ENCODE data around the gene IL17RB.
A peak's percentile ranks its signal among the peaks of the same experiment; 100 is the strongest.

IL17RB gene

GRCh38 chr3:53803124-53803815 lies 43.1 kb upstream of the IL17RB start:
- ChIA-PET CTCF (no interaction called here), POLR2A (no interaction called here)
- no peak for TF ChIP-seq LEF1 (IDR thresholded peaks at IDR 0.05; ENCODE audit: borderline replicate concordance)
- TF ChIP-seq PKNOX1 (IDR thresholded peaks at IDR 0.05) = no peak
- no peak for TF ChIP-seq CTBP1 (IDR thresholded peaks at IDR 0.05; ENCODE audit: borderline replicate concordance)
- no peak for TF ChIP-seq ZNF384 (IDR thresholded peaks at IDR 0.05)
- no peak for TF ChIP-seq BHLHE40 (IDR thresholded peaks at IDR 0.05; ENCODE audit: borderline replicate concordance)
- TF ChIP-seq HDGF (IDR thresholded peaks at IDR 0.05; ENCODE audit: borderline replicate concordance) = no peak
- TF ChIP-seq NFRKB (IDR thresholded peaks at IDR 0.05) = no peak
- no peak for TF ChIP-seq L3MBTL2 (conservative IDR thresholded peaks at IDR 0.05)
- no peak for TF ChIP-seq SP1 (IDR thresholded peaks at IDR 0.05)
- TF ChIP-seq ARNT (IDR thresholded peaks at IDR 0.05) = no peak
- no peak for TF ChIP-seq FOXA1 (IDR thresholded peaks at IDR 0.05)
- no peak for TF ChIP-seq FOXK2 (IDR thresholded peaks at IDR 0.05)
- no peak for TF ChIP-seq TARDBP (IDR thresholded peaks at IDR 0.05)

DNA sequence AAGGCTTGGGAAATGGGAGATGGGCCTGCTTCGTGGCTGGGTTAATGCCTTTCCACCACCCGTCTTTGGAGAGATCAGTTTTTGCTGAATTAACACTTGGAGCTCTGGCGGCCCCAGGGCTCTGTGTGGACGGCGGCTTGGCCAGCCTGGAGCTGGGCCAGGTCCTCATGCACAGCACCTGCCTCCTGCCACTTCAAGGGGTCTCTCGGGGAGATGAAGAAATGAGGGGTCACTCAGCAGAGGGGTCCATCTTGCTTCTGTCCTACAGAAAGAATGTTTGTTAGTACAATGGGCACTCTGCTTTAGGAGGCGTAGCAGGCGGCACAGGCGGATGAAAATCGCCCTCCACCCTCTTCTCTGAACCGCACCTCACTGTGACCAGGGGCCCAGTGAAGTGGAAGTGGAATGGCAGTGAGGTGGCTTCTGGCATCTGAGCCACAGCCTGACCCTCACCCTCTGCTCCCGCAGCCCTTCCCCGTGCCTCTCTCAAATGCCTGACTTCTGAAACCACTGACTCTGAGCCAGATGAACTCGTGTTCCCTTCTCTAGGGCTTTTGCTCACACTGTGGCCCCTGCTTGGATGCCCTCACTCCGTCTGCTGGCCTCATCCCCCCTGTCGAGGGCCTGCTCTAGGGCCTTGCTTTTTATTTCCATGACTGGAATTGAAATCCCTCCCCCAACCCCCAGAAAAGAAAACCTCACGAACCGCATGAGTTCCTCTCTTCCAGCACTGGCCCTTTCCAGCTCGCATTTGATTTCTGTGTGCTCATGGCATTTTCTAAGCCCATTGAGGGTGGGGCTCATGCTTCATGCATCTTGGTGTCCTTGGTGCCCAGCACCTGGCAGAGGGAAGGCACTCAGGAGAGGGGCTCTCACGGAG lies 42.3 kb upstream of the IL17RB start:
- ChIA-PET POLR2A (no interaction called here), CTCF (no interaction called here)
- TF ChIP-seq SP1 (IDR thresholded peaks at IDR 0.05) = no peak
- TF ChIP-seq TARDBP (IDR thresholded peaks at IDR 0.05) = no peak
- TF ChIP-seq ELF4 (IDR thresholded peaks at IDR 0.05) = no peak
- TF ChIP-seq CTBP1 (IDR thresholded peaks at IDR 0.05; ENCODE audit: borderline replicate concordance) = no peak
- TF ChIP-seq SUZ12 (IDR thresholded peaks at IDR 0.05) = no peak
- DNase-seq (ENCODE audit: extremely low spot score) = no peak

More at GRCh38 chr3:53803124-53803815, 43.1 kb upstream of the IL17RB start:
- DNase-seq (ENCODE audit: extremely low spot score) = no peak

- ChIA-PET POLR2A (no interaction called here), CTCF (no interaction called here)
- TF ChIP-seq ZNF384 (IDR thresholded peaks at IDR 0.05) (no peak), PKNOX1 (IDR thresholded peaks at IDR 0.05) (peak; percentile 56), ELF4 (IDR thresholded peaks at IDR 0.05) (no peak), BHLHE40 (IDR thresholded peaks at IDR 0.05; ENCODE audit: borderline replicate concordance) (no peak), CTBP1 (IDR thresholded peaks at IDR 0.05; ENCODE audit: borderline replicate concordance) (no peak), TARDBP (IDR thresholded peaks at IDR 0.05) (no peak), FOXA1 (IDR thresholded peaks at IDR 0.05) (no peak)
- peak; percentile 20 for DNase-seq (ENCODE audit: extremely low spot score)
Observed at GRCh38 chr3:53804697-53805462, 41.5 kb upstream of the IL17RB start.

GRCh38 chr3:53805463-53806159 lies 40.8 kb upstream of the IL17RB start:
- no peak for TF ChIP-seq SP1 (IDR thresholded peaks at IDR 0.05)
- POLR2A ChIA-PET = no interaction called here
- CTCF ChIA-PET = no interaction called here
- DNase-seq (ENCODE audit: extremely low spot score) = no peak

- ChIA-PET POLR2A (no interaction called here), CTCF (no interaction called here)
- TF ChIP-seq HDGF (IDR thresholded peaks at IDR 0.05; ENCODE audit: borderline replicate concordance) (no peak), SP1 (IDR thresholded peaks at IDR 0.05) (no peak), FOXA1 (IDR thresholded peaks at IDR 0.05) (no peak), SUZ12 (IDR thresholded peaks at IDR 0.05) (no peak), L3MBTL2 (conservative IDR thresholded peaks at IDR 0.05) (no peak), PKNOX1 (IDR thresholded peaks at IDR 0.05) (no peak)
- no peak for DNase-seq (ENCODE audit: extremely low spot score)
Observed at GRCh38 chr3:53806182-53807116, 39.9 kb upstream of the IL17RB start.

Measured in HEK293T (cell line).